H1 (cell line): ENCODE data around the gene CMTM1. TPM values are rescaled to one million over a fixed set of nuclear protein-coding genes. Genes with fewer than 3 reads are reported as not detected.

Source experiments
- CTCF ChIA-PET: fragments of 300-600 bp; sonication (Branson Sonifier 250); formaldehyde crosslinking; loops from one replicate; lab custom pipeline; 2021; ENCODE audit not compliant: partially characterized antibody; lab: Charles Lee
- POLR2A ChIA-PET: fragments of 300-600 bp; sonication (Branson Sonifier 250); formaldehyde crosslinking; loops from one replicate; lab custom pipeline; 2021; ENCODE audit warnings: inconsistent platforms; ENCODE audit not compliant: partially characterized antibody; lab: Charles Lee
- DNase-seq, 2 experiments: peaks; one replicate each; pipeline versions ENCODE4 v3.0.0 to v3.0.0-alpha.2; 2010 to 2022; ENCODE audit warnings: low spot score in 2 of 2, low read depth in 1 of 2, mixed read lengths in 1 of 2
- FAIRE-seq: peaks from 2 replicates; lab custom pipeline; 2011; peaks lifted over from hg19 to GRCh38; lab: Jason Lieb, UNC
- H2AFZ ChIP-seq: 2 replicates; pipeline ENCODE4 v1.8.1; 2012; ENCODE audit warnings: low read length, inconsistent platforms
- H2AK5ac ChIP-seq: 2 replicates; pipeline ENCODE4 v1.6.1; 2013; ENCODE audit warnings: low read depth, low read length
- H2BK120ac ChIP-seq: replicated peaks from 2 replicates; pipeline ENCODE3; 2013; ENCODE audit warnings: low read depth, low read length, inconsistent platforms
- H2BK12ac ChIP-seq: 2 replicates; pipeline ENCODE4 v1.6.1; 2013; ENCODE audit warnings: low read depth, low read length
- H2BK15ac ChIP-seq: 2 replicates; pipeline ENCODE4 v1.6.1; 2013; ENCODE audit warnings: low read length
- H2BK20ac ChIP-seq: 2 replicates; pipeline ENCODE4 v1.6.1; 2013; ENCODE audit warnings: low read length
- H2BK5ac ChIP-seq: 2 replicates; pipeline ENCODE4 v1.6.1; 2013; ENCODE audit warnings: low read depth, low read length
- H3K14ac ChIP-seq: 2 replicates; pipeline ENCODE4 v1.6.1; 2013; ENCODE audit warnings: inconsistent platforms; ENCODE audit not compliant: insufficient read length
- H3K18ac ChIP-seq: 2 replicates; pipeline ENCODE4 v1.6.1; 2013; ENCODE audit warnings: low read length; ENCODE audit errors: extremely low read depth
- H3K23ac ChIP-seq: 2 replicates; pipeline ENCODE4 v1.6.1; 2013; ENCODE audit warnings: inconsistent platforms; ENCODE audit not compliant: insufficient read length
- H3K23me2 ChIP-seq: 2 replicates; pipeline ENCODE4 v1.6.1; 2013; ENCODE audit warnings: low read depth, low read length
- H3K27ac ChIP-seq: 2 replicates; pipeline ENCODE4 v1.6.1; 2011; ENCODE audit warnings: low read depth, low read length, inconsistent platforms
- H3K27me3 ChIP-seq, 4 experiments: replicated peaks in 1 of 4; 1 replicate in 1 of 4; 2 replicates in 3 of 4; pipeline versions ENCODE4 v1.6.1 to v1.8.1; 2011 to 2013; ENCODE audit warnings: low read length in 3 of 4, mild to moderate bottlenecking in 3 of 4, inconsistent platforms in 2 of 4, mixed read lengths in 2 of 4, moderate library complexity in 1 of 4; ENCODE audit not compliant: control insufficient read depth in 3 of 4, insufficient read depth in 3 of 4; ENCODE audit errors: extremely low read depth in 1 of 4
- H3K36me3 ChIP-seq, 4 experiments: 2 replicates each; pipeline versions ENCODE4 v1.6.1 to v1.8.1; 2011 to 2013; ENCODE audit warnings: mild to moderate bottlenecking in 4 of 4, low read length in 3 of 4, moderate library complexity in 2 of 4, control low read depth in 1 of 4, inconsistent platforms in 1 of 4; ENCODE audit not compliant: insufficient read depth in 4 of 4, control insufficient read depth in 2 of 4
- H3K4ac ChIP-seq: replicated peaks from 2 replicates; pipeline ENCODE3; 2013; ENCODE audit warnings: low read length, low read depth, mixed read lengths, inconsistent platforms; ENCODE audit not compliant: insufficient read length
- H3K4me1 ChIP-seq, 4 experiments: replicated peaks in 1 of 4; 1 replicate in 1 of 4; 2 replicates in 3 of 4; pipeline versions ENCODE4 v1.6.1 to v1.8.1; 2011 to 2013; ENCODE audit warnings: low read length in 3 of 4, inconsistent platforms in 2 of 4, mixed read lengths in 1 of 4; ENCODE audit not compliant: insufficient read depth in 4 of 4, control insufficient read depth in 3 of 4
- H3K4me2 ChIP-seq, 2 experiments: 2 replicates each; pipeline versions ENCODE4 v1.6.1 to v1.8.1; 2011 to 2013; ENCODE audit warnings: low read depth in 2 of 2, low read length in 2 of 2, control low read depth in 1 of 2, inconsistent platforms in 1 of 2, mild to moderate bottlenecking in 1 of 2; ENCODE audit not compliant: insufficient read depth in 1 of 2
- H3K4me3 ChIP-seq, 4 experiments: fragments of 200-600, 300-600 bp in 1 of 4; sonication (generic), shearing (Covaris generic), sonication (Bioruptor Twin) in 1 of 4; 2 replicates each; pipeline versions ENCODE4 v1.5.1 to v1.8.1; 2011 to 2016; ENCODE audit warnings: low read length in 4 of 4, low read depth in 3 of 4, control low read depth in 2 of 4, inconsistent platforms in 2 of 4, mild to moderate bottlenecking in 2 of 4, mixed read lengths in 1 of 4, moderate library complexity in 1 of 4; ENCODE audit not compliant: insufficient read depth in 2 of 4; ENCODE audit errors: extremely low read depth in 1 of 4
- H3K56ac ChIP-seq: replicated peaks from 2 replicates; pipeline ENCODE3; 2013; ENCODE audit warnings: low read depth, mild to moderate bottlenecking, mixed read lengths, low read length, inconsistent platforms; ENCODE audit not compliant: insufficient read length
- H3K79me1 ChIP-seq: 2 replicates; pipeline ENCODE4 v1.6.1; 2013; ENCODE audit warnings: low read depth, low read length, control low read depth
- H3K79me2 ChIP-seq, 2 experiments: 2 replicates each; pipeline versions ENCODE4 v1.6.1 to v1.8.1; 2012 to 2013; ENCODE audit warnings: low read length in 2 of 2, mild to moderate bottlenecking in 2 of 2, inconsistent platforms in 1 of 2; ENCODE audit not compliant: insufficient read depth in 2 of 2, control insufficient read depth in 1 of 2
- H3K9ac ChIP-seq, 4 experiments: replicated peaks in 1 of 4; 1 replicate in 1 of 4; 2 replicates in 3 of 4; pipeline versions ENCODE4 v1.6.1 to v1.8.1; 2011 to 2013; ENCODE audit warnings: low read depth in 3 of 4, low read length in 3 of 4, control low read depth in 2 of 4, mild to moderate bottlenecking in 2 of 4, moderate library complexity in 2 of 4, inconsistent platforms in 1 of 4; ENCODE audit errors: extremely low read depth in 1 of 4
- H3K9me3 ChIP-seq, 2 experiments: 2 replicates each; pipeline versions ENCODE4 v1.6.1 to v1.8.1; 2012 to 2013; ENCODE audit warnings: mild to moderate bottlenecking in 2 of 2, moderate library complexity in 2 of 2, control low read depth in 1 of 2, inconsistent platforms in 1 of 2, low read depth in 1 of 2, low read length in 1 of 2, mixed read lengths in 1 of 2; ENCODE audit not compliant: insufficient read depth in 2 of 2
- H4K20me1 ChIP-seq, 2 experiments: replicated peaks in 1 of 2; 2 replicates each; pipeline versions ENCODE3 to v1.8.1; 2011 to 2013; ENCODE audit warnings: inconsistent platforms in 2 of 2, low read length in 2 of 2, mild to moderate bottlenecking in 1 of 2; ENCODE audit not compliant: insufficient read depth in 2 of 2, control insufficient read depth in 1 of 2
- H4K5ac ChIP-seq: 2 replicates; pipeline ENCODE4 v1.6.1; 2013; ENCODE audit warnings: low read length, low read depth, mixed read lengths, inconsistent platforms; ENCODE audit not compliant: insufficient read length
- H4K8ac ChIP-seq: 2 replicates; pipeline ENCODE4 v1.8.0; 2013; ENCODE audit warnings: mild to moderate bottlenecking, moderate library complexity, low read length, inconsistent platforms; ENCODE audit not compliant: insufficient read depth; ENCODE audit errors: extremely low read depth
- H4K91ac ChIP-seq: replicated peaks from 2 replicates; pipeline ENCODE3; 2013; ENCODE audit warnings: low read length, mixed read lengths, inconsistent platforms; ENCODE audit not compliant: insufficient read length
- BRCA1 ChIP-seq: IDR thresholded peaks from 2 replicates; pipeline ENCODE4 v1.6.1; 2012; ENCODE audit warnings: low read depth, low read length, improper control_type of control experiment
- CBX5 ChIP-seq: fragments of 300-800, 300-1000 bp; sonication (generic); IDR thresholded peaks from 2 replicates; pipeline ENCODE4 v1.7.1; 2016; ENCODE audit warnings: antibody characterized with exemption, low read length, low read depth
- HDAC6 ChIP-seq: IDR thresholded peaks from one replicate; pipeline ENCODE4 v1.7.1; 2012; ENCODE audit warnings: low read depth, mild to moderate bottlenecking, inconsistent platforms, low read length, moderate library complexity
- KDM4A ChIP-seq: IDR thresholded peaks from one replicate; pipeline ENCODE4 v1.7.1; 2012; ENCODE audit warnings: low read depth, mild to moderate bottlenecking, moderate library complexity, low read length, inconsistent platforms; ENCODE audit not compliant: severe bottlenecking
- PHF8 ChIP-seq: fragments of 200-600 bp; sonication (generic); conservative IDR thresholded peaks from 2 replicates; pipeline ENCODE4 v1.7.1; 2012; ENCODE audit warnings: low read depth, mild to moderate bottlenecking, inconsistent platforms, low read length, moderate library complexity
- POU5F1 ChIP-seq: IDR thresholded peaks from 2 replicates; pipeline ENCODE4 v1.6.1; 2011; ENCODE audit warnings: low read depth, mild to moderate bottlenecking, low read length, moderate library complexity
- RBBP5 ChIP-seq: IDR thresholded peaks from 2 replicates; pipeline ENCODE4 v1.7.1; 2012; ENCODE audit warnings: low read depth, mild to moderate bottlenecking, inconsistent platforms, low read length, moderate library complexity, borderline replicate concordance
- SP1 ChIP-seq: IDR thresholded peaks from 2 replicates; pipeline ENCODE4 v1.6.1; 2011; ENCODE audit warnings: low read depth, low read length
- SP4 ChIP-seq: IDR thresholded peaks from 2 replicates; pipeline ENCODE4 v1.6.1; 2012; ENCODE audit warnings: low read length, inconsistent platforms
- YY1 ChIP-seq: IDR thresholded peaks from 2 replicates; pipeline ENCODE4 v1.6.1; 2011; ENCODE audit warnings: low read depth, mild to moderate bottlenecking, low read length
- WGBS, 2 experiments: shearing (Covaris generic) in 1 of 2; methylation state at CpG; one replicate each; pipeline versions ENCODE4 v1.1.6 to v1.1.7; 2013 to 2015; ENCODE audit warnings: low lambda C conversion rate in 2 of 2, mixed read lengths in 2 of 2, inconsistent platforms in 1 of 2, low coverage in 1 of 2, missing lambda C conversion rate in 1 of 2; ENCODE audit not compliant: insufficient replicate concordance in 2 of 2, insufficient coverage in 1 of 2, insufficient read length in 1 of 2; ENCODE audit errors: extremely low coverage in 1 of 2, missing lambda C conversion rate in 1 of 2; 5-methylcytosine and 5-hydroxymethylcytosine counted together
- polyA plus RNA-seq, 7 experiments: library from polyadenylated mRNA; depleted of rRNA in 3 of 7; stranded (reverse) in 5 of 7; unstranded in 2 of 7; fragments of >200 nt in 5 of 7; fragments of 200-250 nt in 2 of 7; gene quantifications; 1 replicate in 5 of 7; 2 replicates in 1 of 7; 4 replicates in 1 of 7; pipeline versions ENCODE4 v1.2.1 to v1.2.3, GENCODE V29; 2011 to 2013; ENCODE audit warnings: missing spikeins in 2 of 7, mixed read lengths in 2 of 7
- total RNA-seq: library from RNA; stranded (reverse); fragmentation: NEBNext Ultra II Directional; extraction: Animal tissue kit (Norgen Biotek cat#: 25700); gene quantifications from 2 replicates; pipeline ENCODE4 v1.2.1, GENCODE V29; 2021
- TF ChIP-seq, protein P1 (sequence below): IDR thresholded peaks from 2 replicates; pipeline ENCODE4 v1.6.1; 2012; ENCODE audit warnings: low read length, inconsistent platforms

Gene CMTM1
- total and polyA plus RNA-seq, 2 of the 8 experiments (the other 6 are each of a cell fraction or from before 2014, with no cell fraction given): 1.2 to 2.0 TPM

DNA sequence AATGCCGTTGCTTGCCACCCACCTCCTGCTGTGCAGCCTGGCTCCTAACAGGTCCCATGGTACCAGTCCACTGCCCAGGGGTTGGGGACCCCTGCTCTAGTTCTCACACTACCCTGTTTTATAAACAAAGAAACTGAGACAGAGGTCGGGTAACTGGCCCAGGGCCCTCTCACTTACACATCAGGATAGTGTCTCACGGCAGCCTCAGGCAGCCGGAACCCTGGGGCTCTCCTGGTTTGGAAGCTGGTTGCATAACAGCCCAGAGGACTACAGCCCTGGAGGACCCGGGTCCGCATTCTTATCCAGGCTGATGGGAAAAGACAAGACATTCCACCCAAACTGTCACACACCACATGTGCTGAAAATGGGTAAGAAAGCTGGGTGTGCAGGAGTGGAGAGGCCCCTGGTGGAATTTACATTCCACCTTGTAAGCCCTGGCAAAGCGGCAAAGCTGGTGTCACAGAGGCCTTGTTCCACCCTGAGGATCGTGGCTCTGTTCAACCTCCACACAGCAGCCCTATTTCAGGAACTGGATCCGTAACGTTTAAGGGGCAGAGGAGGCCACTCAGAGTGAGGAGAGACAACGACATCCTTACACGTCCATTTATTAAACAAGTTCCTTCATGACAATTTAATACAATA lies 48.0 kb downstream of the CMTM1 start:
- Histone ChIP-seq H2BK120ac (no peak overlapping the region), H3K4me1 (peaks cover 3 to 10% (median 7%) of the 10 kb centered on the region in 4 experiments), H2BK15ac (no peak overlapping the region), H3K18ac (no peak overlapping the region), H3K4me2 (no peak overlapping the region), H4K8ac (no peak overlapping the region), H3K4me3 (no peak overlapping the region), H3K36me3 (peaks cover 9 to 37% (median 25%) of the 10 kb centered on the region in 4 experiments; a peak in 7 of 8 replicates), H2AFZ (no peak overlapping the region), H3K14ac (no peak overlapping the region), H3K79me1 (peaks cover 2% of the 10 kb centered on the region; the same call in 1 of the 2 replicates), H4K5ac (no peak overlapping the region), H3K27ac (no peak overlapping the region), H4K20me1 (peaks cover 6 to 9% of the 10 kb centered on the region in 2 experiments), H2BK5ac (no peak overlapping the region), H3K9me3 (peaks cover 0 to 7% of the 10 kb centered on the region in 2 experiments; a peak in 1 of 4 replicates), H3K56ac (no peak overlapping the region), H3K23me2 (no peaks in the 10 kb centered on the region), H3K27me3 (no peaks in the 10 kb centered on the region), H2BK20ac (no peak overlapping the region), H2AK5ac (no peak overlapping the region), H2BK12ac (no peak overlapping the region), H3K23ac (no peak overlapping the region), H4K91ac (no peak overlapping the region), H3K4ac (no peak overlapping the region), H3K79me2 (no peaks in the 10 kb centered on the region), H3K9ac (no peak overlapping the region)
- CTCF ChIA-PET: interaction anchor here (2.0 kb wide), 1 partner anchor 10 kb away, joined by 6 read pairs; no protein-coding TSS in a partner anchor
- POLR2A ChIA-PET: interaction anchor here (0.6 to 1.2 kb wide), 2 partner anchors 60 to 467 kb away, joined by 3 to 5 read pairs; no protein-coding TSS in a partner anchor
- WGBS, 2 experiments: 97% methylated on average over 12 of the region's 12 CpGs; no CpG with 5 or more reads in 1 of the 2 experiments
- DNase-seq (no peak), FAIRE-seq (no peak)
- no peak for TF ChIP-seq PHF8
- TF ChIP-seq SP1: no peak
- TF ChIP-seq KDM4A: no peak
- no peak for TF ChIP-seq RBBP5
- no peak for TF ChIP-seq POU5F1
- no peak for TF ChIP-seq HDAC6
- TF ChIP-seq CBX5: no peak
- TF ChIP-seq SP4: no peak
- TF ChIP-seq, protein P1, sequence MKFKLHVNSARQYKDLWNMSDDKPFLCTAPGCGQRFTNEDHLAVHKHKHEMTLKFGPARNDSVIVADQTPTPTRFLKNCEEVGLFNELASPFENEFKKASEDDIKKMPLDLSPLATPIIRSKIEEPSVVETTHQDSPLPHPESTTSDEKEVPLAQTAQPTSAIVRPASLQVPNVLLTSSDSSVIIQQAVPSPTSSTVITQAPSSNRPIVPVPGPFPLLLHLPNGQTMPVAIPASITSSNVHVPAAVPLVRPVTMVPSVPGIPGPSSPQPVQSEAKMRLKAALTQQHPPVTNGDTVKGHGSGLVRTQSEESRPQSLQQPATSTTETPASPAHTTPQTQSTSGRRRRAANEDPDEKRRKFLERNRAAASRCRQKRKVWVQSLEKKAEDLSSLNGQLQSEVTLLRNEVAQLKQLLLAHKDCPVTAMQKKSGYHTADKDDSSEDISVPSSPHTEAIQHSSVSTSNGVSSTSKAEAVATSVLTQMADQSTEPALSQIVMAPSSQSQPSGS: no peak
- no peak for TF ChIP-seq BRCA1
- TF ChIP-seq YY1: no peak
